Karpas-422 (cell line): ENCODE data around the gene DTNA. TPM values are rescaled to one million over a fixed set of nuclear protein-coding genes. Genes with fewer than 3 reads are reported as not detected.
A peak's percentile ranks its signal among the peaks of the same experiment; 100 is the strongest.
"Not testable (repeated sequence)": the region's sequence is repeated elsewhere in the genome, so short reads cannot be mapped to it uniquely, and the experiment has no call there.

ENCODE experiments used
- DNase-seq: peaks from one replicate; pipeline ENCODE4 v3.0.0-alpha.2; 2015
- H2AFZ ChIP-seq: fragments of 200-600 bp; sonication (generic); 2 replicates; pipeline ENCODE4 v1.6.1; 2014; ENCODE audit warnings: antibody characterized with exemption, low read length, mixed read lengths
- H3K27ac ChIP-seq: fragments of 200-600 bp; sonication (generic); 2 replicates; pipeline ENCODE4 v1.5.1; 2014; ENCODE audit warnings: mild to moderate bottlenecking, low read length, moderate library complexity
- H3K27me3 ChIP-seq: fragments of 200-600 bp; sonication (generic); 2 replicates; pipeline ENCODE4 v1.6.1; 2014; ENCODE audit warnings: low read length, mixed read lengths
- H3K36me3 ChIP-seq: fragments of 200-600 bp; sonication (generic); 2 replicates; pipeline ENCODE4 v1.6.1; 2014; ENCODE audit warnings: low read length, mixed read lengths; ENCODE audit not compliant: insufficient read depth
- H3K4me1 ChIP-seq: fragments of 200-600 bp; sonication (generic); 2 replicates; pipeline ENCODE4 v1.6.1; 2014; ENCODE audit warnings: mild to moderate bottlenecking, low read length, mixed read lengths
- H3K4me2 ChIP-seq: fragments of 200-600 bp; sonication (generic); 2 replicates; pipeline ENCODE4 v1.6.1; 2014; ENCODE audit warnings: low read length, low read depth, mild to moderate bottlenecking; ENCODE audit not compliant: poor library complexity, severe bottlenecking
- H3K4me3 ChIP-seq: fragments of 200-600 bp; sonication (generic); 2 replicates; pipeline ENCODE4 v1.5.1; 2014; ENCODE audit warnings: mild to moderate bottlenecking, antibody characterized with exemption, low read length, mixed read lengths
- H3K79me2 ChIP-seq: fragments of 200-600 bp; sonication (generic); 2 replicates; pipeline ENCODE4 v1.6.1; 2014; ENCODE audit warnings: mild to moderate bottlenecking, low read length, mixed read lengths
- H3K9ac ChIP-seq: fragments of 200-600 bp; sonication (generic); 2 replicates; pipeline ENCODE4 v1.6.0; 2014; ENCODE audit warnings: low read length
- H3K9me2 ChIP-seq: fragments of 200-600 bp; sonication (generic), shearing (Covaris generic); replicated peaks from 2 replicates; pipeline ENCODE4 v1.6.0; 2014; ENCODE audit warnings: mild to moderate bottlenecking, low read length, moderate library complexity; ENCODE audit not compliant: insufficient read depth
- H3K9me3 ChIP-seq: fragments of 300-700, 200-600 bp; sonication (generic); 2 replicates; pipeline ENCODE4 v1.6.1; 2014; ENCODE audit warnings: low read length, mixed read lengths
- H4K20me1 ChIP-seq: fragments of 200-600 bp; sonication (generic); 2 replicates; pipeline ENCODE4 v1.6.1; 2014; ENCODE audit warnings: mild to moderate bottlenecking, antibody characterized with exemption, low read length, low read depth; ENCODE audit not compliant: insufficient read depth
- total RNA-seq: library from RNA; depleted of rRNA; stranded (reverse); fragments of >200 nt; shearing (Covaris generic); gene quantifications from 2 replicates; pipeline ENCODE4 v1.2.3, GENCODE V29; 2014; ENCODE audit warnings: low replicate concordance

DTNA gene
- total RNA-seq, 1 experiment from 2014 or later: not detected

- H3K4me2 ChIP-seq: no peak overlapping the region
- no peak overlapping the region for H3K4me3 ChIP-seq
- H3K79me2 ChIP-seq: no peaks in the 10 kb centered on the region
- no peak for DNase-seq
- no peaks in the 10 kb centered on the region for H3K36me3 ChIP-seq
- no peak overlapping the region for H3K9ac ChIP-seq
- H3K4me1 ChIP-seq: no peaks in the 10 kb centered on the region
- H3K9me2 ChIP-seq: no peaks in the 10 kb centered on the region
- H2AFZ ChIP-seq: no peak overlapping the region
- H3K27me3 ChIP-seq: no peaks in the 10 kb centered on the region
- no peaks in the 10 kb centered on the region for H4K20me1 ChIP-seq
- no peaks in the 10 kb centered on the region for H3K9me3 ChIP-seq
- no peak overlapping the region for H3K27ac ChIP-seq
Observed at GRCh38 chr18:34726286-34727004, 16.3 kb downstream of the DTNA start.

GRCh38 chr18:34729264-34729663 lies 19.2 kb downstream of the DTNA start:
- H3K79me2 ChIP-seq: no peaks in the 10 kb centered on the region
- no peaks in the 10 kb centered on the region for H3K4me1 ChIP-seq
- no peak overlapping the region for H3K4me2 ChIP-seq
- no peak overlapping the region for H3K9ac ChIP-seq
- H2AFZ ChIP-seq: no peak overlapping the region
- H4K20me1 ChIP-seq: no peaks in the 10 kb centered on the region
- no peak overlapping the region for H3K4me3 ChIP-seq
- H3K36me3 ChIP-seq: no peaks in the 10 kb centered on the region
- peak; percentile 70 for DNase-seq
- no peak overlapping the region for H3K27ac ChIP-seq
- H3K27me3 ChIP-seq: no peaks in the 10 kb centered on the region
- H3K9me3 ChIP-seq: no peaks in the 10 kb centered on the region
- H3K9me2 ChIP-seq: no peaks in the 10 kb centered on the region

GRCh38 chr18:34729740-34730355 lies 19.8 kb downstream of the DTNA start:
- Histone ChIP-seq H3K36me3 (no peaks in the 10 kb centered on the region), H3K4me3 (no peak overlapping the region), H3K9me3 (no peaks in the 10 kb centered on the region), H4K20me1 (no peaks in the 10 kb centered on the region), H3K9me2 (no peaks in the 10 kb centered on the region), H3K27ac (no peak overlapping the region), H3K4me2 (no peak overlapping the region), H2AFZ (no peak overlapping the region), H3K4me1 (no peaks in the 10 kb centered on the region), H3K27me3 (no peaks in the 10 kb centered on the region), H3K79me2 (no peaks in the 10 kb centered on the region), H3K9ac (no peak overlapping the region)
- DNase-seq: no peak

- Histone ChIP-seq H4K20me1 (no peaks in the 10 kb centered on the region), H3K79me2 (no peaks in the 10 kb centered on the region)
Observed at GRCh38 chr18:34730774-34731173, 20.7 kb downstream of the DTNA start.

GRCh38 chr18:34734056-34734455 lies 24.0 kb downstream of the DTNA start:
- Histone ChIP-seq H3K9me2 (no peaks in the 10 kb centered on the region), H3K4me3 (no peak overlapping the region), H3K9me3 (no peaks in the 10 kb centered on the region), H4K20me1 (no peaks in the 10 kb centered on the region), H2AFZ (no peak overlapping the region), H3K9ac (no peak overlapping the region), H3K4me1 (no peaks in the 10 kb centered on the region), H3K4me2 (no peak overlapping the region), H3K79me2 (no peaks in the 10 kb centered on the region), H3K27me3 (no peaks in the 10 kb centered on the region), H3K36me3 (no peaks in the 10 kb centered on the region), H3K27ac (no peak overlapping the region)
- DNase-seq: no peak

More at GRCh38 chr18:34730774-34731173, 20.7 kb downstream of the DTNA start:
- Histone ChIP-seq H3K4me1 (no peaks in the 10 kb centered on the region), H3K9me3 (no peaks in the 10 kb centered on the region), H3K4me2 (no peak overlapping the region), H3K9ac (no peak overlapping the region), H3K4me3 (no peak overlapping the region), H3K27me3 (no peaks in the 10 kb centered on the region), H2AFZ (no peak overlapping the region), H3K36me3 (no peaks in the 10 kb centered on the region), H3K27ac (no peak overlapping the region), H3K9me2 (no peaks in the 10 kb centered on the region)
- no peak for DNase-seq

- not testable (repeated sequence) for H3K9me3 ChIP-seq, H3K27ac ChIP-seq, H3K9me2 ChIP-seq, H2AFZ ChIP-seq, H3K36me3 ChIP-seq, H3K27me3 ChIP-seq, H3K9ac ChIP-seq, H3K4me3 ChIP-seq, H4K20me1 ChIP-seq, H3K79me2 ChIP-seq, DNase-seq, H3K4me1 ChIP-seq, H3K4me2 ChIP-seq
Observed at GRCh38 chr18:34734526-34734925, 24.4 kb downstream of the DTNA start.

- no peaks in the 10 kb centered on the region for H3K27me3 ChIP-seq
- no peak for DNase-seq
- H3K4me1 ChIP-seq: peaks cover 4% of the 10 kb centered on the region; the same call in 1 of the 2 replicates
- no peak overlapping the region for H2AFZ ChIP-seq
- H3K9me3 ChIP-seq: no peaks in the 10 kb centered on the region
- no peak overlapping the region for H3K9ac ChIP-seq
- H3K9me2 ChIP-seq: no peaks in the 10 kb centered on the region
- H3K36me3 ChIP-seq: no peaks in the 10 kb centered on the region
- H3K79me2 ChIP-seq: no peaks in the 10 kb centered on the region
- no peak overlapping the region for H3K4me2 ChIP-seq
- H4K20me1 ChIP-seq: no peaks in the 10 kb centered on the region
- no peak overlapping the region for H3K27ac ChIP-seq
- no peak overlapping the region for H3K4me3 ChIP-seq
Observed at GRCh38 chr18:34738175-34738894, 28.2 kb downstream of the DTNA start.

GRCh38 chr18:34740101-34740500 lies 30.0 kb downstream of the DTNA start:
- DNase-seq: no peak
- H3K79me2 ChIP-seq: no peaks in the 10 kb centered on the region
- no peaks in the 10 kb centered on the region for H4K20me1 ChIP-seq
- no peak overlapping the region for H3K27ac ChIP-seq
- no peak overlapping the region for H2AFZ ChIP-seq
- no peaks in the 10 kb centered on the region for H3K27me3 ChIP-seq
- no peaks in the 10 kb centered on the region for H3K9me3 ChIP-seq
- no peak overlapping the region for H3K9ac ChIP-seq
- no peaks in the 10 kb centered on the region for H3K36me3 ChIP-seq
- peaks cover 4% of the 10 kb centered on the region; the same call in 1 of the 2 replicates for H3K4me1 ChIP-seq
- H3K4me3 ChIP-seq: no peak overlapping the region
- H3K9me2 ChIP-seq: no peaks in the 10 kb centered on the region
- H3K4me2 ChIP-seq: no peak overlapping the region
